ENCODE data around the gene ZMYND8. TPM values are rescaled to one million over a fixed set of nuclear protein-coding genes. Genes with fewer than 3 reads are reported as not detected.
"Not testable (repeated sequence)": the region's sequence is repeated elsewhere in the genome, so short reads cannot be mapped to it uniquely, and the experiment has no call there.

Gene ZMYND8
- total RNA-seq, 1 donor from 2014 or later = 86.0 TPM

DNA sequence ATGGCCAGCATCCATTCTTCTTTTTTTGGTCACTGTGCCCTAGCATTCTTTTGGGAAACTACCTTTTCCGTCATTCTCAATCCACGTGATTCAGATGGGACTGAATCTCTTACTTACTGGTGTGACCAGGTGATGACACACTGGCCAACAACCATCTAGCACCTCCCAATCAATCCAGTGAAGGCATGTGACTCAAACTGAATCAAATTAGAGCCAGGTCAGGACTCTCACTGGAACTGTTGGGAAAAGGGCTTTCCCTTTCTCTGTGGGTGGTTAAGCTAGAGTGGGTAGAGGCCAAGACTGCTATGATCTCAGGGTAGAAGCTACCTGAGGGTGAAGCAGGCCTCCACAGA, 36.2 kb upstream of the ZMYND8 start:
- H3K27ac Mint-ChIP-seq (ENCODE audit: unreplicated experiment) = no peak overlapping the region
- no peaks in the 10 kb centered on the region for H3K9me3 Mint-ChIP-seq
- peaks cover 8% of the 10 kb centered on the region for H3K4me1 Mint-ChIP-seq
- no peaks in the 10 kb centered on the region for H3K27me3 Mint-ChIP-seq (ENCODE audit: low read depth)
- TF ChIP-seq, protein P1, sequence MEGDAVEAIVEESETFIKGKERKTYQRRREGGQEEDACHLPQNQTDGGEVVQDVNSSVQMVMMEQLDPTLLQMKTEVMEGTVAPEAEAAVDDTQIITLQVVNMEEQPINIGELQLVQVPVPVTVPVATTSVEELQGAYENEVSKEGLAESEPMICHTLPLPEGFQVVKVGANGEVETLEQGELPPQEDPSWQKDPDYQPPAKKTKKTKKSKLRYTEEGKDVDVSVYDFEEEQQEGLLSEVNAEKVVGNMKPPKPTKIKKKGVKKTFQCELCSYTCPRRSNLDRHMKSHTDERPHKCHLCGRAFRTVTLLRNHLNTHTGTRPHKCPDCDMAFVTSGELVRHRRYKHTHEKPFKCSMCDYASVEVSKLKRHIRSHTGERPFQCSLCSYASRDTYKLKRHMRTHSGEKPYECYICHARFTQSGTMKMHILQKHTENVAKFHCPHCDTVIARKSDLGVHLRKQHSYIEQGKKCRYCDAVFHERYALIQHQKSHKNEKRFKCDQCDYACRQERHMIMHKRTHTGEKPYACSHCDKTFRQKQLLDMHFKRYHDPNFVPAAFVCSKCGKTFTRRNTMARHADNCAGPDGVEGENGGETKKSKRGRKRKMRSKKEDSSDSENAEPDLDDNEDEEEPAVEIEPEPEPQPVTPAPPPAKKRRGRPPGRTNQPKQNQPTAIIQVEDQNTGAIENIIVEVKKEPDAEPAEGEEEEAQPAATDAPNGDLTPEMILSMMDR (conservative IDR thresholded peaks at IDR 0.05) = no peak
- H3K36me3 Mint-ChIP-seq (ENCODE audit: low read depth) = no peaks in the 10 kb centered on the region
- no peak for DNase-seq (ENCODE audit: low read depth, low spot score)
- no peak overlapping the region for H3K4me3 Mint-ChIP-seq

DNA sequence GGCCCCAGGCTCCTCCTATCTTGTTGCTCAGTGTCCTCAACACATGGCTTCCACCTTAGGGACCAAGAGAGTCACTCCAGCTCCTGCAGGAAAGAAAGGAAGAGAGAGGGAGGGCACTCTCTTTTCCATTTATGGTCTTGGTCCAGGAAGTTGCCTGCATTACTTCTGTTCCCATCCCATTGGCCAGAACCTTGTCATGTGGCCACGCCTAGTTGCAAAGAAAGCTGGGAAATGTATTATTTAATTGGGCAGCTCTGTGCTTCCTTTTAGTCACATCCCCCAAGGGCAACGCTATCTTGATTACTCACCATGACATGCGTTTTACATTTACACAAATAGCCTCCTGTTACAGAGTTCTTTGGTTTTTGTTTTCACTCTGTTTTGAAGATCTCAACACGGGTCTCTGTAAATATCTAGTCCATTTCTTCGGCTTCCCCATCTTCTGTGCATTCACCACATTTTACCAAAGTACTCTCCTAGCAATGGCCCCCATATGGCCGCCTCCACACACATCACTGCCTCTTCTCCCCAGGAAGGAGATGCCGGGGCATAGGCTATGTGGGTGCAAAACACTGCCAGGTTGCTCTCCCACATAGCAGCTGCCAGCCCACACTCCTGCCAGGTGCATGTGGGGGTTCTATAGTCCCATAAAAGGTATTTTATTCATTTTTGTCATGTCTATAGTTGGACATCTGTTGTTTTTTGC, 35.7 kb upstream of the ZMYND8 start:
- peaks cover 8% of the 10 kb centered on the region for H3K4me1 Mint-ChIP-seq
- H3K27me3 Mint-ChIP-seq (ENCODE audit: low read depth) = no peaks in the 10 kb centered on the region
- no peak overlapping the region for H3K27ac Mint-ChIP-seq (ENCODE audit: unreplicated experiment)
- TF ChIP-seq, protein P1 (conservative IDR thresholded peaks at IDR 0.05) = no peak
- no peak overlapping the region for H3K4me3 Mint-ChIP-seq
- H3K36me3 Mint-ChIP-seq (ENCODE audit: low read depth) = no peaks in the 10 kb centered on the region
- no peak for DNase-seq (ENCODE audit: low read depth, low spot score)
- no peaks in the 10 kb centered on the region for H3K9me3 Mint-ChIP-seq

DNA sequence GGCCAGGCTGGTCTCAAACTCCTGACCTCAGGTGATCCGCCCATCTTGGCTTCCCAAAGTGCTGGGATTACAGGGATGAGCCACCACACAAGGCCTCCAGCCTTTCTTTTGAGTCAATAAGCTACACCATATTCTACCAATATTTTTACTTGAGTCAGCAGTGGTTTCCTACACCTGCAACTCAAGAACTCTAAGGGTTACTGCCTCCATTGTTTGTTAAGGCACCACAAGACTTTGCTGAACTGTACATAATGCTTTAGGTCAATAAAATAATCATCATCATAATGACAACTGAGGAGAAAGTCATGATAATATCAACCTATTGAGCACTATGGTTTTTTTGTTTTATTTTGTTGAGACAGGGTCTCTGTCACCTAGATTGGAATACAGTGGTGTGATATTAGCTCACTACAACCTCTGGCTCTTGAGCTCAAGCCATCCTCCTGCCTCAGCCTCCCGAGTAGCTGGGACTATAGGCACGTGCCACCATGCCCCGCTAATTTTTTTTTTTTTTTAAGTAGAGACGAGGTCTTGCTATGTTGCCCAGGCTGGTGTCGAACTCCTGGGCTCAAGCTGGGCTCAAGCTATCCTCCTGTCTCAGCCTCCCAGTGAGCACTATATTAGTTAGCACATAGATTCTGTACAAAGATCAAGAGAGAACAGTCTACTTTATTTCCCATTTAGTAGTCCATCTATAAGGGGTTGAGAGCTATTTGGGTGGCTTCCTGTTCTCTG, 34.9 kb upstream of the ZMYND8 start:
- Mint-ChIP-seq H3K4me3 (no peak overlapping the region), H3K36me3 (ENCODE audit: low read depth) (no peaks in the 10 kb centered on the region), H3K9me3 (no peaks in the 10 kb centered on the region), H3K27me3 (ENCODE audit: low read depth) (no peaks in the 10 kb centered on the region), H3K27ac (ENCODE audit: unreplicated experiment) (no peak overlapping the region), H3K4me1 (peaks cover 8% of the 10 kb centered on the region)
- TF ChIP-seq, protein P1 (conservative IDR thresholded peaks at IDR 0.05) = no peak
- no peak for DNase-seq (ENCODE audit: low read depth, low spot score)

DNA sequence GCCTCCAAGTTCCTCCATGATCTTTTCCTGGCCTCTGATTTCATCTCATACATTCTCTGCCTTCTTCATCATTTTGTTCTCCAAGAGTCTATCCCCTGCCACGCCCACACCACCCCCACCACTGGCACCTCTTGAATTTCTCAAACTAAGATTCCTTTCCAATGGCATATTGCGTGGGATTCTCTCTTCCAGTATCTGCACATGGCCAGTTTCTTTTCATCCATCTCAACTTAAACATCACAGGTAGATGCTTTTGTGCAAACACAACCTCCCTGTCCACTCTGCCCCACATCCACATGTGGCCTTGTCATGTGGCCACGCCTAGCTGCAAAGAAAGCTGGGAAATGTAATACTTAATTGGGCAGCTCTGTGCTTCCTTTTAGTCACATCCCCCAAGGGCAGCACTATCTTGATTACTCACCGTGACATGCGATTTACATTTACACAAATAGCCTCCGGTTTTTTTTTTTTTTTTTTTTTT, 33.4 kb upstream of the ZMYND8 start:
- no peak for DNase-seq (ENCODE audit: low read depth, low spot score)
- H3K4me1 Mint-ChIP-seq = peaks cover 8% of the 10 kb centered on the region
- no peaks in the 10 kb centered on the region for H3K27me3 Mint-ChIP-seq (ENCODE audit: low read depth)
- H3K36me3 Mint-ChIP-seq (ENCODE audit: low read depth) = no peaks in the 10 kb centered on the region
- no peaks in the 10 kb centered on the region for H3K9me3 Mint-ChIP-seq
- TF ChIP-seq, protein P1 (conservative IDR thresholded peaks at IDR 0.05) = no peak
- H3K27ac Mint-ChIP-seq (ENCODE audit: unreplicated experiment) = peak overlapping the region; percentile 80
- no peak overlapping the region for H3K4me3 Mint-ChIP-seq

DNA sequence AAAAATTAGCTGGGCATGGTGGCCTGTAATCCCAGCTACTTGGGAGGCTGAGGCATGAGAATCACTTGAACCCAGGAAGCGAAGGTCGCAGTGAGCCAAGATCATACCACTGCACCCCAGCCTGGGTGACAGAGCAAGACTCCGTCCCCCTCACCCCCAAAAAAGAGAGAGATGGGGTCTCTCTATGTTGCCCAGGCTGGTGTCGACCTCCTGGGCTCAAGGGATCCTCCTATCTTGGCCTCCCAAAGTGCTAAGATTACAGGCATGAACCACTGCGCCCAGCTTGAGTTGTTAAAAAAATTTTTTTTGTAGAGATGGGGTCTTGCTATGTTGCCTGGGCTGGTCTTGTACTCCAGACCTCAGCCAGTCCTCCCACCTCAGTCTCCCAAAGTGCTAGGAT, 29.5 kb upstream of the ZMYND8 start:
- not testable (repeated sequence) for H3K36me3 Mint-ChIP-seq (ENCODE audit: low read depth); H3K27me3 Mint-ChIP-seq (ENCODE audit: low read depth); H3K4me3 Mint-ChIP-seq; H3K4me1 Mint-ChIP-seq; H3K9me3 Mint-ChIP-seq; DNase-seq (ENCODE audit: low read depth, low spot score); H3K27ac Mint-ChIP-seq (ENCODE audit: unreplicated experiment)

All from neural crest cell (in vitro differentiated cells).